OCI-LY1 (cell line): ENCODE data around the gene BCL2L13.
A peak's percentile ranks its signal among the peaks of the same experiment; 100 is the strongest.

Source experiments
- H2AFZ ChIP-seq: fragments of 200-600 bp; sonication (generic), shearing (Covaris generic); 2 replicates; pipeline ENCODE4 v1.6.0; 2014; ENCODE audit warnings: antibody characterized with exemption, mild to moderate bottlenecking, low read length
- H3F3A ChIP-seq: fragments of 200-600 bp; sonication (generic), shearing (Covaris generic); 2 replicates; pipeline ENCODE4 v1.6.0; 2014; ENCODE audit warnings: mild to moderate bottlenecking, antibody characterized with exemption, low read length, moderate library complexity; ENCODE audit not compliant: insufficient read depth
- H3K27ac ChIP-seq: fragments of 200-600 bp; sonication (generic); 2 replicates; pipeline ENCODE4 v1.5.1; 2014; ENCODE audit warnings: low read length, mixed run types, mild to moderate bottlenecking, low read depth; ENCODE audit not compliant: poor library complexity, severe bottlenecking
- H3K27me3 ChIP-seq: fragments of 200-600 bp; sonication (generic); 2 replicates; pipeline ENCODE4 v1.6.0; 2014; ENCODE audit warnings: antibody characterized with exemption, mild to moderate bottlenecking, low read length, moderate library complexity; ENCODE audit not compliant: insufficient read depth
- H3K36me3 ChIP-seq: fragments of 200-600 bp; sonication (generic); 2 replicates; pipeline ENCODE4 v1.6.1; 2014; ENCODE audit warnings: mild to moderate bottlenecking, antibody characterized with exemption, low read length, moderate library complexity, mixed read lengths; ENCODE audit not compliant: insufficient read depth
- H3K4me1 ChIP-seq: fragments of 200-600 bp; sonication (generic); 2 replicates; pipeline ENCODE4 v1.5.1; 2014; ENCODE audit warnings: mild to moderate bottlenecking, low read length, moderate library complexity; ENCODE audit not compliant: insufficient read depth, severe bottlenecking
- H3K4me2 ChIP-seq: fragments of 200-600 bp; sonication (generic), shearing (Covaris generic); 2 replicates; pipeline ENCODE4 v1.6.1; 2014; ENCODE audit warnings: low read length
- H3K4me3 ChIP-seq: fragments of 200-600 bp; sonication (generic); 2 replicates; pipeline ENCODE4 v1.5.1; 2014; ENCODE audit warnings: low read length, low read depth, mild to moderate bottlenecking, mixed read lengths; ENCODE audit not compliant: poor library complexity, severe bottlenecking
- H3K79me2 ChIP-seq: fragments of 200-600 bp; shearing (Covaris generic); 2 replicates; pipeline ENCODE4 v1.6.1; 2016; ENCODE audit warnings: mixed run types, low read length, mixed read lengths; ENCODE audit not compliant: insufficient read depth
- H3K9ac ChIP-seq: fragments of 200-600 bp; sonication (generic), shearing (Covaris generic); 2 replicates; pipeline ENCODE4 v1.6.1; 2014; ENCODE audit warnings: mild to moderate bottlenecking, low read length, mixed read lengths
- H3K9me2 ChIP-seq: fragments of 200-600 bp; sonication (generic), shearing (Covaris generic); 2 replicates; pipeline ENCODE4 v1.6.1; 2014; ENCODE audit warnings: low read depth, mild to moderate bottlenecking, low read length, mixed read lengths
- H3K9me3 ChIP-seq: fragments of 200-600 bp; shearing (Covaris generic); 2 replicates; pipeline ENCODE4 v1.6.1; 2014; ENCODE audit warnings: low read length, mixed read lengths
- H4K20me1 ChIP-seq: fragments of 200-600 bp; sonication (generic), shearing (Covaris generic); 2 replicates; pipeline ENCODE4 v1.6.0; 2016; ENCODE audit warnings: mild to moderate bottlenecking, low read length; ENCODE audit not compliant: insufficient read depth
- EZH2 ChIP-seq: fragments of 200-600 bp; sonication (generic), shearing (Covaris generic); IDR thresholded peaks from 2 replicates; pipeline ENCODE4 v1.8.0; 2017; ENCODE audit warnings: borderline replicate concordance, mixed run types, mild to moderate bottlenecking, antibody characterized with exemption, low read length, moderate library complexity, mixed read lengths
- TF ChIP-seq, protein P1 (sequence below): fragments of 200-600 bp; sonication (generic), shearing (Covaris generic); IDR thresholded peaks from 2 replicates; pipeline ENCODE4 v1.5.1; 2017; ENCODE audit warnings: mild to moderate bottlenecking, antibody characterized with exemption, low read length, moderate library complexity, mixed read lengths

Gene BCL2L13

DNA sequence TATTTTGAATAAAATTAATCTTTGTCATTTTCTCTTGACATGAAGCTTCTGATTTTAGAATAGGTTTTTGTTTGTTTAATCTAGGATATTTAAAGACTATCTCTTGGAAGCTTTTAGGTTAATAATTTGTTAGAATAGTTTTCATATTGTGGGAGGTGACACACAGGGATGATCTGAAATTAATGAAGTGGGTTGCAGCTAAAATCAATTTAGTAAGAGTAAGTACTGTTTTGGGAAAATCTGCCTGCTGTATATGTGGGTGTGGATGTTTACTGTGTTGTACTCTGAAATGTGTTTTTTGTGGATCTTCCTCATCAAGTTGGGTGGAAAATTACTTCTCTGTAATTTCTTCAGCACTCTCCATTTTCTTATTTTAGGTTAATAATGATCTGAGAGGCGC is 68.4 kb downstream of the BCL2L13 start:
- H3K4me3 ChIP-seq, result no peak overlapping the region
- H4K20me1 ChIP-seq, result no peaks in the 10 kb centered on the region
- peaks cover 13% of the 10 kb centered on the region for H3K4me1 ChIP-seq
- no peaks in the 10 kb centered on the region for H3K9me3 ChIP-seq
- no peaks in the 10 kb centered on the region for H3K9me2 ChIP-seq
- H3F3A ChIP-seq, result no peaks in the 10 kb centered on the region
- H3K79me2 ChIP-seq, result no peaks in the 10 kb centered on the region
- H3K27me3 ChIP-seq, result no peaks in the 10 kb centered on the region
- TF ChIP-seq EZH2, result no peak
- TF ChIP-seq, protein P1, sequence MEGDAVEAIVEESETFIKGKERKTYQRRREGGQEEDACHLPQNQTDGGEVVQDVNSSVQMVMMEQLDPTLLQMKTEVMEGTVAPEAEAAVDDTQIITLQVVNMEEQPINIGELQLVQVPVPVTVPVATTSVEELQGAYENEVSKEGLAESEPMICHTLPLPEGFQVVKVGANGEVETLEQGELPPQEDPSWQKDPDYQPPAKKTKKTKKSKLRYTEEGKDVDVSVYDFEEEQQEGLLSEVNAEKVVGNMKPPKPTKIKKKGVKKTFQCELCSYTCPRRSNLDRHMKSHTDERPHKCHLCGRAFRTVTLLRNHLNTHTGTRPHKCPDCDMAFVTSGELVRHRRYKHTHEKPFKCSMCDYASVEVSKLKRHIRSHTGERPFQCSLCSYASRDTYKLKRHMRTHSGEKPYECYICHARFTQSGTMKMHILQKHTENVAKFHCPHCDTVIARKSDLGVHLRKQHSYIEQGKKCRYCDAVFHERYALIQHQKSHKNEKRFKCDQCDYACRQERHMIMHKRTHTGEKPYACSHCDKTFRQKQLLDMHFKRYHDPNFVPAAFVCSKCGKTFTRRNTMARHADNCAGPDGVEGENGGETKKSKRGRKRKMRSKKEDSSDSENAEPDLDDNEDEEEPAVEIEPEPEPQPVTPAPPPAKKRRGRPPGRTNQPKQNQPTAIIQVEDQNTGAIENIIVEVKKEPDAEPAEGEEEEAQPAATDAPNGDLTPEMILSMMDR, result no peak
- no peak overlapping the region for H3K4me2 ChIP-seq
- H3K36me3 ChIP-seq, result peaks cover 31% of the 10 kb centered on the region
- H3K27ac ChIP-seq, result peak overlapping the region; percentile 64
- H2AFZ ChIP-seq, result no peak overlapping the region
- no peak overlapping the region for H3K9ac ChIP-seq

DNA sequence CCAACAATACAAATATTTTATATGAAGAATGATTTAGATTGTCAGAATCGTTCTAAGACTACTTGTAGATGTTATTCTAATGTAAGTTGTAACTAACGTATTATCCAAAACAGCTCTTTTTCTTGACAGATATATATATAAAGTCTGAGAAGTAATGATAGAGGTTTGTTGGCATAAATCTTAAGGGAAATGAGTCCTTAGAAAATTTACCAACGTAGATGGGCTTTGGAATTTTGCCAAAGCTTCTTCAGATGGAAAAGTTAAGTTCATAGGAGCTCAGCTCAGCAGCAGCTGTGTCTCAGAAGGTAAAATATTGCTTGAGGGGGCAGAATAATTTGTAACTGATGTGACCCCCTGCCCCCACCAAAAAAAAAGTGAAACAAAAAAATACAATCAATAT is 69.0 kb downstream of the BCL2L13 start:
- no peaks in the 10 kb centered on the region for H3K79me2 ChIP-seq
- H4K20me1 ChIP-seq, result no peaks in the 10 kb centered on the region
- H3K9me2 ChIP-seq, result no peaks in the 10 kb centered on the region
- H3K4me3 ChIP-seq, result no peak overlapping the region
- H3K4me1 ChIP-seq, result peaks cover 13% of the 10 kb centered on the region
- no peaks in the 10 kb centered on the region for H3F3A ChIP-seq
- H2AFZ ChIP-seq, result no peak overlapping the region
- TF ChIP-seq EZH2, result no peak
- no peaks in the 10 kb centered on the region for H3K9me3 ChIP-seq
- no peaks in the 10 kb centered on the region for H3K27me3 ChIP-seq
- H3K9ac ChIP-seq, result no peak overlapping the region
- peaks cover 31% of the 10 kb centered on the region for H3K36me3 ChIP-seq
- no peak overlapping the region for H3K27ac ChIP-seq
- no peak overlapping the region for H3K4me2 ChIP-seq

DNA sequence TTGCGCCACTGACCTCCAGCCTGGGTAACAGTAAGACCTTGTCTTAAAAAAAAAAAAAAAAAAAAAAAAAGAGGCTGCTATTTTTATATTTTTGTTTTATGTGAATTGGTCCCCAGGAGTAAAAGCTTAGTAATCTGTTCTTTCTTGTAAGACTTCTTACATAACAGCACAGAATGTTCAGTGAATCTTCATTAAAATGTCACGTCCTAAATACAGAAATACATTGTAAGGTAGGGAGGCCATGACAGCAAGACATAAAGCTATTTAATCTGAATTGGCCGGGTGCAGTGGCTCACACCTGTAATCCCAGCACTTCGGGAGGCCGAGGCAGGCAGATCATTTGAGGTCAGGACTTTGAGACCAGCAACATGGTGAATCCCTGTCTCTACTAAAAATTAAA is 71.5 kb downstream of the BCL2L13 start:
- Histone ChIP-seq H3K27ac (no peak overlapping the region), H2AFZ (no peak overlapping the region), H3K4me3 (no peak overlapping the region), H3K9ac (no peak overlapping the region), H3K9me3 (no peaks in the 10 kb centered on the region), H3K4me2 (no peak overlapping the region), H3K27me3 (no peaks in the 10 kb centered on the region), H3F3A (no peaks in the 10 kb centered on the region), H3K9me2 (no peaks in the 10 kb centered on the region), H3K79me2 (no peaks in the 10 kb centered on the region), H3K4me1 (peaks cover 13% of the 10 kb centered on the region), H3K36me3 (peaks cover 13% of the 10 kb centered on the region), H4K20me1 (no peaks in the 10 kb centered on the region)
- TF ChIP-seq, protein P1, result no peak
- TF ChIP-seq EZH2, result no peak

DNA sequence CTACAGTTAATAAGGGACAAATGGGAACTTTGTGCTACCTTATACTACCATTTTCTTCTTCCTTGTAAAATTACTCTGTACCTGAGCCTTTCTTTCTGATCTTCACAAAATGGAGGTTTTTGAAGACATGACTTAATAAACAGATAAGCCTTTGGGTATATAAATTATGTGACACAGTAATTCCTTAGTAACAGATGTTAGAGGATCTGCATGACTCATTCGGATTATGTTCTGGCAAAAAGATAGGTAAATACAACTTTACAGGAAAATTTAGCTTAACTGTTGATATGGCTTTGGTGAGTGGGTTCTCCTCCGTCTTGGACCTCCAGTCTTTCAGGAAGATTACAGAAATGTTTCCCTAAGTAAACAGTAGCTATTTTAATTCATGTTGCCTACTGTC is 73.9 kb downstream of the BCL2L13 start:
- Histone ChIP-seq H3K9me3 (no peaks in the 10 kb centered on the region), H3K4me2 (no peak overlapping the region), H3K79me2 (no peaks in the 10 kb centered on the region), H4K20me1 (no peaks in the 10 kb centered on the region), H3K36me3 (peaks cover 6% of the 10 kb centered on the region; the same call in 1 of the 2 replicates), H3K27ac (no peak overlapping the region), H3K4me3 (no peak overlapping the region), H3K9me2 (no peaks in the 10 kb centered on the region), H2AFZ (no peak overlapping the region), H3K9ac (no peak overlapping the region), H3F3A (0 out of 2 replicates have a peak, but pooled peaks cover 4% of the 10 kb centered on the region), H3K27me3 (no peaks in the 10 kb centered on the region), H3K4me1 (no peaks in the 10 kb centered on the region)
- TF ChIP-seq, protein P1, result no peak
- no peak for TF ChIP-seq EZH2
